Activated CD4-positive, alpha-beta memory T cell treated with anti-CD3 and anti-CD28 coated beads, Interleukin-2, amount 10 ng/mL, durations not matched to agents 7 days and 5 days (primary cell): ENCODE data around the gene GOLGA8T. TPM values are rescaled to one million over a fixed set of nuclear protein-coding genes. Genes with fewer than 3 reads are reported as not detected.
"Not testable (repeated sequence)": the region's sequence is repeated elsewhere in the genome, so short reads cannot be mapped to it uniquely, and the experiment has no call there.

Experiments used
- CTCF ChIA-PET: fragments of 350-600 bp; sonication (Branson Sonifier 250); formaldehyde crosslinking; loops from one replicate; lab custom pipeline; 2021; ENCODE audit warnings: antibody characterized with exemption, inconsistent platforms; lab: Charles Lee
- POLR2A ChIA-PET: fragments of 350-600 bp; sonication (Branson Sonifier 250); formaldehyde crosslinking; loops from one replicate; lab custom pipeline; 2021; ENCODE audit warnings: antibody characterized with exemption; lab: Charles Lee
- DNase-seq: peaks from one replicate; pipeline ENCODE4 v3.0.0-alpha.2; 2020
- H3K27ac Mint-ChIP-seq: one replicate; pipeline ENCODE4 v1.8.0; 2021; ENCODE audit warnings: mild to moderate bottlenecking, mixed read lengths
- H3K27me3 Mint-ChIP-seq: one replicate; pipeline ENCODE4 v1.8.0; 2021; ENCODE audit warnings: mixed read lengths
- H3K36me3 Mint-ChIP-seq: one replicate; pipeline ENCODE4 v1.8.0; 2021; ENCODE audit warnings: low read depth, mixed read lengths
- H3K4me1 Mint-ChIP-seq: one replicate; pipeline ENCODE4 v1.8.0; 2021; ENCODE audit warnings: mixed read lengths
- H3K4me3 Mint-ChIP-seq: one replicate; pipeline ENCODE4 v1.8.0; 2021; ENCODE audit warnings: mild to moderate bottlenecking, mixed read lengths
- H3K9me3 Mint-ChIP-seq: one replicate; pipeline ENCODE4 v1.8.0; 2021; ENCODE audit warnings: mixed read lengths
- total RNA-seq, 2 experiments: library from RNA; stranded (reverse); gene quantifications; one replicate each; pipeline ENCODE4 v1.2.3, GENCODE V29; 2021

Gene GOLGA8T
- total RNA-seq, 2 experiments from 2014 or later: not detected

DNA sequence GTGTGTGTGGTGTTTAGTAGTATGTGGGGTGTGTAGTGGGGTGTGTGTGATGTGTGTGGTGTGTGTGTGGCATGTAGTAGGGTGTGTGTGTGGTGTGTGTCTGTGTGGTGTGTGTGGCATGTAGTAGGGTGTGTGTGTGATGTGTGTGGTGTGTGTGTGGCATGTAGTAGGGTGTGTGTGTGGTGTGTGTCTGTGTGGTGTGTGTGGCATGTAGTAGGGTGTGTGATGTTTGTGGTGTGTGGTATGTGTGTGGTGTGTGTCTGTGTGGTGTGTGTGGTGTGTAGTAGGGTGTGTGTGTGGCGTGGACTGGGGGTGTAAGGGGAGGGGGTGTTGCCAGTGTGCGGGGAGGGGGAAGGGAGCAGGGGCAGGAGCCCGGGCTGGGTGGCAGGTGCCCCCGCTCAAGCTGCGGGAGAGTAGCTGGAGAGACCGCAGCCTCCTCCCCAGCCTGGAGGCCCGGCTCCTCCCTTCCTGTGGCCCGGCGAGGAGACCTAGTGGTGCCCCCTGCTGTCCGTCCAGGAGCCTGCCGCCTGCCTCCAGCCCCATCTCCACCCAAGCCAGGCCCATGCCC, 38.3 kb downstream of the GOLGA8T start:
- H3K4me1 Mint-ChIP-seq, H3K27me3 Mint-ChIP-seq, H3K36me3 Mint-ChIP-seq, POLR2A ChIA-PET, H3K9me3 Mint-ChIP-seq, CTCF ChIA-PET: not testable (repeated sequence)
- peak overlapping the region; percentile 76 for H3K27ac Mint-ChIP-seq
- peak; percentile 91 for DNase-seq
- peak overlapping the region; percentile 56 for H3K4me3 Mint-ChIP-seq

DNA sequence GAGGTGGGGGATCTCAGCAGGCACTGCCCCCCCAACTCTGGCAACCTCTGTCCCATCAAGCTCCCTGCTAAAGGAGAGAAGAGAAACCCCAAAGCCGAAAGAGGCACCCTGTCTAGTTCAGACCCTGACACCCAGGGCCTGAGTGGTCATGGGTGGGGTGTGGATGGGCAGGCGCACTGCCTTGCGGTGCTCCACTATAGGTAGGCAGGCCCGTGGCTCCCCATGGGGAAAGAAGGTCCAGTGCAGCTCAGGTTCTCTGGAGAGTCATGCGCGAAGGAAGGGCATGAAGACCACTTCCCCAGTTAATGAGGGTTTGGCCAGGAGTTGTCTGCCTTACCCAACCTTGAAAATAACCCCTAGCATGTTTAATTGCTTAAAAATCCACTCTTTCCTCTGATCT, 40.4 kb downstream of the GOLGA8T start:
- H3K4me1 Mint-ChIP-seq, DNase-seq, CTCF ChIA-PET, POLR2A ChIA-PET, H3K4me3 Mint-ChIP-seq, H3K9me3 Mint-ChIP-seq, H3K27me3 Mint-ChIP-seq, H3K36me3 Mint-ChIP-seq, H3K27ac Mint-ChIP-seq: not testable (repeated sequence)

- DNase-seq, H3K27me3 Mint-ChIP-seq, H3K9me3 Mint-ChIP-seq, H3K36me3 Mint-ChIP-seq, CTCF ChIA-PET, H3K4me3 Mint-ChIP-seq, POLR2A ChIA-PET, H3K27ac Mint-ChIP-seq, H3K4me1 Mint-ChIP-seq: not testable (repeated sequence)
Observed at GRCh38 chr15:30176613-30177012, 41.8 kb downstream of the GOLGA8T start.

- H3K27me3 Mint-ChIP-seq, DNase-seq, CTCF ChIA-PET, H3K4me1 Mint-ChIP-seq, H3K4me3 Mint-ChIP-seq, POLR2A ChIA-PET, H3K27ac Mint-ChIP-seq, H3K36me3 Mint-ChIP-seq, H3K9me3 Mint-ChIP-seq: not testable (repeated sequence)
Observed at GRCh38 chr15:30179814-30180213, 45.0 kb downstream of the GOLGA8T start.

- H3K27me3 Mint-ChIP-seq, CTCF ChIA-PET, H3K27ac Mint-ChIP-seq, H3K4me3 Mint-ChIP-seq, DNase-seq, POLR2A ChIA-PET, H3K9me3 Mint-ChIP-seq, H3K36me3 Mint-ChIP-seq, H3K4me1 Mint-ChIP-seq: not testable (repeated sequence)
Observed at GRCh38 chr15:30185495-30185894, 50.6 kb downstream of the GOLGA8T start.

- POLR2A ChIA-PET, H3K27ac Mint-ChIP-seq, H3K4me1 Mint-ChIP-seq, H3K4me3 Mint-ChIP-seq, H3K9me3 Mint-ChIP-seq, CTCF ChIA-PET, H3K36me3 Mint-ChIP-seq, DNase-seq, H3K27me3 Mint-ChIP-seq: not testable (repeated sequence)
Observed at GRCh38 chr15:30187429-30187828, 52.6 kb downstream of the GOLGA8T start.

GRCh38 chr15:30189754-30190153, 54.9 kb downstream of the GOLGA8T start:
- H3K9me3 Mint-ChIP-seq, H3K36me3 Mint-ChIP-seq, CTCF ChIA-PET, H3K4me3 Mint-ChIP-seq, POLR2A ChIA-PET, H3K27me3 Mint-ChIP-seq, DNase-seq, H3K27ac Mint-ChIP-seq, H3K4me1 Mint-ChIP-seq: not testable (repeated sequence)

DNA sequence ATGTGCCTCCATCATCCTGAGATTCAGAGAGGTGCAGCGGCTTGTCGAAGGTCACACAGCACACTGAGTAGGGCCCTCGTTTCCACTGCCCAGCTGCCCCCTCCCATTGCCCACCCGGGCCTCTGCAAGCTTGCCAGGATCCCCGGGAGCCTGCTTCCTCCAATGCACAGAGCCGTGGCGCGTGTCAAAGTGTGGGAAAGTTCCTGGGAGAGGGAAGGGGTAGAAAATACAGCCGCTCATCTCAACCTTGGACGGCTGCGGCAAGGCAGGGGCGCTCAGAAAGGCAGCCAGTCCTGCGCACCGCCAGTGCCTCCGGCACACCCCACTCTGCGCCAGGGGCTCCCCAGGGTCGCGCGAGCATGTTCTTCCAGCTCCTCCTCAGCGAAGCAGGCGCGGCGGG, 56.3 kb downstream of the GOLGA8T start:
- H3K4me1 Mint-ChIP-seq, H3K27ac Mint-ChIP-seq, H3K9me3 Mint-ChIP-seq, DNase-seq, POLR2A ChIA-PET, CTCF ChIA-PET, H3K27me3 Mint-ChIP-seq, H3K36me3 Mint-ChIP-seq, H3K4me3 Mint-ChIP-seq: not testable (repeated sequence)

- H3K36me3 Mint-ChIP-seq, H3K4me1 Mint-ChIP-seq, POLR2A ChIA-PET, H3K4me3 Mint-ChIP-seq, H3K27ac Mint-ChIP-seq, CTCF ChIA-PET, H3K27me3 Mint-ChIP-seq, DNase-seq, H3K9me3 Mint-ChIP-seq: not testable (repeated sequence)
Observed at GRCh38 chr15:30191639-30192038, 56.8 kb downstream of the GOLGA8T start.

DNA sequence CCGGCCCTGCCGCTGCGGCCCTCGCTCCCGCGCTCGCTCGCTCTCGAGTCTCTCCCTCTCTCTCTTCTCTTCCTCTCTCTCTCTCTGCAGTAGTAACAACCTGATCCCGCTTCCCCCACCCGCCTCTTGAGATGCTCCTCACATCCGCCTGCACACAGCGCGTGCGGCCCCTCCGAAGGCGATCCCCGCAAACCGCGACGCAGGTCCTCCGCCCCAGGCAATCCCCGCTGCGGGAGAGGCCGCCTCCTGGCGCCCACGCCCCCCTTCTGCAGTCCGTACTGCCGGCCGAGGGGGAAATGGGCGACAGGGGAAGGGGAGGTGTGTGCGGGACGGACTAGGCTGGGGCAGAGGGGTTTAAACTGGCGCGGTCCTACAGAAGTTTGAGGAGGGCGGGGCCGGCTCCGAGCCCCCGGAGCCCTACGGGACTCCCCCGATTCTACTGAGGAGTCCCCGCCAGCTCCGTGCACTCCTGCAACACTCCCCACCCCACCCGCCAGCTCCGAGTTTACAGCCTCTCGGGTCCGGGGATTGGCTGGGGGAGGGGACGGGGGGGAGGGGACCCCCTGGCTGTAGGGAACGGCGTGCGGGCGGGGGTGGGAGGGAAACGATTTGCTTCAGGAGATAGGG, 57.4 kb downstream of the GOLGA8T start:
- H3K9me3 Mint-ChIP-seq, POLR2A ChIA-PET, H3K36me3 Mint-ChIP-seq, H3K4me1 Mint-ChIP-seq, H3K27me3 Mint-ChIP-seq, CTCF ChIA-PET, DNase-seq, H3K27ac Mint-ChIP-seq: not testable (repeated sequence)
- H3K4me3 Mint-ChIP-seq: peak overlapping the region; percentile 30

GRCh38 chr15:30192892-30193291, 58.0 kb downstream of the GOLGA8T start:
- H3K27ac Mint-ChIP-seq, H3K27me3 Mint-ChIP-seq, POLR2A ChIA-PET, CTCF ChIA-PET, H3K4me1 Mint-ChIP-seq, DNase-seq, H3K9me3 Mint-ChIP-seq, H3K36me3 Mint-ChIP-seq, H3K4me3 Mint-ChIP-seq: not testable (repeated sequence)

Other genes starting within 250 kb of the GOLGA8T start
- not detected for gene GOLGA8J, start 52.1 kb upstream of the GOLGA8T start, total RNA-seq